Astrocyte (in vitro differentiated cells and primary cell): Measurements from ENCODE around the gene SCNN1B. TPM values are rescaled to one million over a fixed set of nuclear protein-coding genes. Genes with fewer than 3 reads are reported as not detected.

Experiments used
- DNase-seq: peaks from one replicate; pipeline ENCODE4 v3.0.0-alpha.2; 2010; ENCODE audit warnings: low read depth
- FAIRE-seq: peaks from 2 replicates; lab custom pipeline; 2011; peaks lifted over from hg19 to GRCh38; lab: Jason Lieb, UNC
- H2AFZ ChIP-seq: 2 replicates; pipeline ENCODE4 v1.6.0; 2012; ENCODE audit warnings: low read depth, low read length, inconsistent platforms
- H3K27ac ChIP-seq: 2 replicates; pipeline ENCODE4 v1.5.1; 2011; ENCODE audit warnings: low read depth, low read length, inconsistent platforms
- H3K27me3 ChIP-seq: 2 replicates; pipeline ENCODE4 v1.6.0; 2011; ENCODE audit warnings: low read length, inconsistent platforms; ENCODE audit not compliant: insufficient read depth
- H3K36me3 ChIP-seq: 2 replicates; pipeline ENCODE4 v1.5.1; 2011; ENCODE audit warnings: low read length, inconsistent platforms; ENCODE audit not compliant: insufficient read depth
- H3K4me1 ChIP-seq: 2 replicates; pipeline ENCODE4 v1.5.1; 2011; ENCODE audit warnings: low read length, inconsistent platforms; ENCODE audit not compliant: insufficient read depth
- H3K4me2 ChIP-seq: 2 replicates; pipeline ENCODE4 v1.6.0; 2012; ENCODE audit warnings: low read length, inconsistent platforms
- H3K4me3 ChIP-seq: 2 replicates; pipeline ENCODE4 v1.5.1; 2011; ENCODE audit warnings: low read depth, mild to moderate bottlenecking, low read length, inconsistent platforms; ENCODE audit not compliant: insufficient read depth
- H3K79me2 ChIP-seq: 2 replicates; pipeline ENCODE4 v1.6.0; 2012; ENCODE audit warnings: mild to moderate bottlenecking, low read length, inconsistent platforms; ENCODE audit not compliant: insufficient read depth
- H3K9ac ChIP-seq: 2 replicates; pipeline ENCODE4 v1.6.0; 2012; ENCODE audit warnings: mild to moderate bottlenecking, low read length, inconsistent platforms
- H3K9me3 ChIP-seq: 2 replicates; pipeline ENCODE4 v1.5.1; 2012; ENCODE audit warnings: low read depth, mild to moderate bottlenecking, low read length, inconsistent platforms; ENCODE audit not compliant: insufficient read depth
- H4K20me1 ChIP-seq: 2 replicates; pipeline ENCODE4 v1.6.0; 2012; ENCODE audit warnings: low read length, inconsistent platforms; ENCODE audit not compliant: insufficient read depth
- H3K27ac Mint-ChIP-seq: one replicate; pipeline ENCODE4 v1.8.0; 2021; ENCODE audit warnings: mild to moderate bottlenecking, mixed read lengths; ENCODE audit not compliant: unreplicated experiment
- H3K27me3 Mint-ChIP-seq: one replicate; pipeline ENCODE4 v1.8.0; 2021; ENCODE audit warnings: low read depth, mixed read lengths; ENCODE audit not compliant: unreplicated experiment
- H3K36me3 Mint-ChIP-seq: one replicate; pipeline ENCODE4 v1.8.0; 2021; ENCODE audit warnings: low read depth, mixed read lengths; ENCODE audit not compliant: unreplicated experiment
- H3K4me1 Mint-ChIP-seq: one replicate; pipeline ENCODE4 v1.8.0; 2021; ENCODE audit warnings: low read depth, mixed read lengths; ENCODE audit not compliant: unreplicated experiment
- H3K4me3 Mint-ChIP-seq: one replicate; pipeline ENCODE4 v1.8.0; 2021; ENCODE audit warnings: mild to moderate bottlenecking, moderate library complexity, mixed read lengths; ENCODE audit not compliant: unreplicated experiment
- H3K9me3 Mint-ChIP-seq: one replicate; pipeline ENCODE4 v1.8.0; 2021; ENCODE audit warnings: mild to moderate bottlenecking, mixed read lengths; ENCODE audit not compliant: unreplicated experiment
- CTCF ChIP-seq: IDR thresholded peaks from 2 replicates; pipeline ENCODE4 v1.5.1; 2011; ENCODE audit warnings: low read depth, mild to moderate bottlenecking, inconsistent platforms, low read length, moderate library complexity; ENCODE audit not compliant: insufficient read depth
- EZH2 ChIP-seq: IDR thresholded peaks from 2 replicates; pipeline ENCODE4 v1.6.1; 2012; ENCODE audit warnings: mild to moderate bottlenecking, low read length, inconsistent platforms; ENCODE audit not compliant: insufficient read depth
- total RNA-seq: library from RNA; stranded (reverse); gene quantifications from 2 replicates; pipeline ENCODE4 v1.2.1, GENCODE V29; 2021

The SCNN1B gene
- total RNA-seq, 1 donor from 2014 or later = not detected

GRCh38 chr16:23401139-23401538 lies 99.0 kb downstream of the SCNN1B start:
- H3K36me3 ChIP-seq = peaks cover 29% of the 10 kb centered on the region
- no peaks in the 10 kb centered on the region for H3K4me1 ChIP-seq
- H3K4me2 ChIP-seq = no peak overlapping the region
- TF ChIP-seq EZH2 (no peak), CTCF (no peak)
- no peak overlapping the region for H3K27ac ChIP-seq
- no peak for FAIRE-seq
- no peaks in the 10 kb centered on the region for H4K20me1 ChIP-seq
- H3K79me2 ChIP-seq = no peaks in the 10 kb centered on the region
- H3K27me3 ChIP-seq = no peaks in the 10 kb centered on the region
- Mint-ChIP-seq H3K9me3 (no peaks in the 10 kb centered on the region), H3K4me1 (peaks cover 3% of the 10 kb centered on the region), H3K36me3 (peaks cover 36% of the 10 kb centered on the region), H3K4me3 (no peak overlapping the region), H3K27ac (no peak overlapping the region), H3K27me3 (no peaks in the 10 kb centered on the region)
- no peak overlapping the region for H2AFZ ChIP-seq
- H3K9me3 ChIP-seq = no peaks in the 10 kb centered on the region
- DNase-seq = no peak
- H3K9ac ChIP-seq = no peak overlapping the region
- H3K4me3 ChIP-seq = no peak overlapping the region

- Mint-ChIP-seq H3K4me1 (peaks cover 3% of the 10 kb centered on the region), H3K27ac (no peak overlapping the region), H3K9me3 (no peaks in the 10 kb centered on the region), H3K36me3 (peaks cover 37% of the 10 kb centered on the region), H3K4me3 (no peak overlapping the region), H3K27me3 (no peaks in the 10 kb centered on the region)
- no peaks in the 10 kb centered on the region for H3K4me1 ChIP-seq
- no peak for FAIRE-seq
- no peak overlapping the region for H3K9ac ChIP-seq
- no peak overlapping the region for H3K4me2 ChIP-seq
- H4K20me1 ChIP-seq = no peaks in the 10 kb centered on the region
- H3K27me3 ChIP-seq = no peaks in the 10 kb centered on the region
- no peaks in the 10 kb centered on the region for H3K9me3 ChIP-seq
- H3K4me3 ChIP-seq = no peak overlapping the region
- peaks cover 29% of the 10 kb centered on the region for H3K36me3 ChIP-seq
- TF ChIP-seq EZH2 (no peak), CTCF (no peak)
- no peak overlapping the region for H2AFZ ChIP-seq
- H3K27ac ChIP-seq = no peak overlapping the region
- no peak for DNase-seq
- no peaks in the 10 kb centered on the region for H3K79me2 ChIP-seq
Measured at GRCh38 chr16:23402100-23402499, 100.0 kb downstream of the SCNN1B start.

- H3K9me3 Mint-ChIP-seq = no peaks in the 10 kb centered on the region
- H3K27me3 Mint-ChIP-seq = no peaks in the 10 kb centered on the region
- FAIRE-seq (no peak), DNase-seq (no peak)
- Histone ChIP-seq H3K27me3 (no peaks in the 10 kb centered on the region), H3K79me2 (no peaks in the 10 kb centered on the region), H3K9ac (no peak overlapping the region), H3K4me1 (no peaks in the 10 kb centered on the region), H3K36me3 (peaks cover 24% of the 10 kb centered on the region), H3K27ac (no peak overlapping the region), H4K20me1 (no peaks in the 10 kb centered on the region), H3K4me3 (no peak overlapping the region), H3K4me2 (no peak overlapping the region), H3K9me3 (no peaks in the 10 kb centered on the region), H2AFZ (no peak overlapping the region)
- peaks cover 29% of the 10 kb centered on the region for H3K36me3 Mint-ChIP-seq
- peaks cover 3% of the 10 kb centered on the region for H3K4me1 Mint-ChIP-seq
- H3K4me3 Mint-ChIP-seq = no peak overlapping the region
- no peak for TF ChIP-seq EZH2
- no peak for TF ChIP-seq CTCF
- H3K27ac Mint-ChIP-seq = no peak overlapping the region
Measured at GRCh38 chr16:23403547-23403946, 101.4 kb downstream of the SCNN1B start.
